PC-9 (cell line): Measurements from ENCODE around the gene PRDM4.

Experiments used
- EZH2 ChIP-seq: fragments of 200-600 bp; sonication (generic); IDR thresholded peaks from 2 replicates; pipeline ENCODE4 v1.8.0; 2017; ENCODE audit warnings: antibody characterized with exemption, low read depth
- TF ChIP-seq, protein P1 (sequence below): fragments of 200-600 bp; sonication (generic); conservative IDR thresholded peaks from 2 replicates; pipeline ENCODE4 v1.6.1; 2017; ENCODE audit warnings: mixed run types, antibody characterized with exemption, mild to moderate bottlenecking, moderate library complexity

DNA sequence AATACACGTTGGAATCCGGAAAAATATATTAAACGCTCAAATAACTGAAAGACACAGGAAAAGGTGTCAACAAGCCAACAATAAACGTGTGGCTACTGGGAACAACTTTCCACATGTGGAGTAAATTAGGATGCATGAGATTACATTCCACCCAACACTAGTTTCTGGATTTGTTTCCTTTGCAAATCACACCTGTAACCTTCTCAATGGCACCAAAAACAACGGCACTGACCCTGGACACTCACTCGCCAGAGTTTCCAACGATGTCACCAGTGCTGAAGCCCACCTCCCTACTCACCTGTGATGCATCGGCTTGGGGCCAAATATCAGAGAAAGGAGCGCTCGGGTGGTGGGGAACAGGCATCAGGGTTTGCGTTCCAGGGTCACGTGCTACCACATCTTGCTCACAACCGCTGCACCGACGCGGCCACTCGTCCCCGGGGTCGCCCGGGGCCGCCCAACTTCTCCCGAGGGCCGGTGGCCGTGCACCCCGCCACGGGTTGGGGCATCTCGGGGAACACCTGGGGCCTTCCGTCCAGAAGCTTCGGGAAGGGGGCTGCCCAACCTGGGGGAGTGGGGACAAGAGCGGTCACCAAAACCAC, 629 bp downstream of the PRDM4 start:
- TF ChIP-seq, protein P1, sequence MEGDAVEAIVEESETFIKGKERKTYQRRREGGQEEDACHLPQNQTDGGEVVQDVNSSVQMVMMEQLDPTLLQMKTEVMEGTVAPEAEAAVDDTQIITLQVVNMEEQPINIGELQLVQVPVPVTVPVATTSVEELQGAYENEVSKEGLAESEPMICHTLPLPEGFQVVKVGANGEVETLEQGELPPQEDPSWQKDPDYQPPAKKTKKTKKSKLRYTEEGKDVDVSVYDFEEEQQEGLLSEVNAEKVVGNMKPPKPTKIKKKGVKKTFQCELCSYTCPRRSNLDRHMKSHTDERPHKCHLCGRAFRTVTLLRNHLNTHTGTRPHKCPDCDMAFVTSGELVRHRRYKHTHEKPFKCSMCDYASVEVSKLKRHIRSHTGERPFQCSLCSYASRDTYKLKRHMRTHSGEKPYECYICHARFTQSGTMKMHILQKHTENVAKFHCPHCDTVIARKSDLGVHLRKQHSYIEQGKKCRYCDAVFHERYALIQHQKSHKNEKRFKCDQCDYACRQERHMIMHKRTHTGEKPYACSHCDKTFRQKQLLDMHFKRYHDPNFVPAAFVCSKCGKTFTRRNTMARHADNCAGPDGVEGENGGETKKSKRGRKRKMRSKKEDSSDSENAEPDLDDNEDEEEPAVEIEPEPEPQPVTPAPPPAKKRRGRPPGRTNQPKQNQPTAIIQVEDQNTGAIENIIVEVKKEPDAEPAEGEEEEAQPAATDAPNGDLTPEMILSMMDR = no peak
- TF ChIP-seq EZH2 = no peak
